ENCODE results near the gene MFSD12. TPM values are rescaled to one million over a fixed set of nuclear protein-coding genes. Genes with fewer than 3 reads are reported as not detected.

The MFSD12 gene
- total RNA-seq (2022; extraction: Qiagen RNA extraction) = 102 to 148 TPM (median 139 TPM) in 5 replicates

GRCh38 chr19:3557461-3558248 is at the start of gene MFSD12:
TSS of gene MFSD12 (minus strand) at chr19:3557586. CDS start at chr19:3557403, 183 bp downstream.

GRCh38 chr19:3606690-3607289 is 49.4 kb upstream of the MFSD12 start, which contains the start of gene TBXA2R:
TSS of gene TBXA2R (minus strand) at chr19:3606875. CDS start at chr19:3600634, 6,241 bp downstream.

GRCh38 chr19:3585301-3586126 is 28.1 kb upstream of the MFSD12 start, which contains the start of gene GIPC3:
TSS of gene GIPC3 (plus strand) at chr19:3585478. CDS start at chr19:3585598, 120 bp downstream.

GRCh38 chr19:3572855-3573161 is 15.4 kb upstream of the MFSD12 start, which contains the start of gene HMG20B:
TSS of gene HMG20B (plus strand) at chr19:3572944. CDS start at chr19:3573310, 366 bp downstream.

GRCh38 chr19:3538965-3539755 is 18.2 kb downstream of the MFSD12 start, which contains the start of gene TEKTIP1:
TSS of gene TEKTIP1 (plus strand) at chr19:3539174. CDS start at chr19:3539178, 4 bp downstream.

GRCh38 chr19:3505598-3506383 is 51.6 kb downstream of the MFSD12 start, which contains the start of gene FZR1:
TSS of gene FZR1 (plus strand) at chr19:3506311. CDS start at chr19:3522990, 16,679 bp downstream.

GRCh38 chr19:3500429-3501101 is 56.8 kb downstream of the MFSD12 start, which contains the start of gene DOHH:
TSS of gene DOHH (minus strand) at chr19:3500674. CDS start at chr19:3496814, 3,860 bp downstream.

Other genes starting within 250 kb of the MFSD12 start
- 30.3 to 71.0 TPM (median 68.9 TPM) in 5 replicates for gene NFIC, start 191.0 kb downstream of the MFSD12 start, total RNA-seq (2022; extraction: Qiagen RNA extraction)
- gene SMIM24, start 77.1 kb downstream of the MFSD12 start, total RNA-seq (2022; extraction: Qiagen RNA extraction) = 0.32 to 1.3 TPM (median 1.1 TPM) in 5 replicates
- not detected in 5 replicates for gene SMIM44, start 74.1 kb downstream of the MFSD12 start, total RNA-seq (2022; extraction: Qiagen RNA extraction)
- gene DOHH, start 56.9 kb downstream of the MFSD12 start, total RNA-seq (2022; extraction: Qiagen RNA extraction) = 12.1 to 17.6 TPM (median 15.8 TPM) in 5 replicates
- 21.5 to 37.2 TPM (median 34.3 TPM) in 5 replicates for gene FZR1, start 51.3 kb downstream of the MFSD12 start, total RNA-seq (2022; extraction: Qiagen RNA extraction)
- gene TEKTIP1, start 18.4 kb downstream of the MFSD12 start, total RNA-seq (2022; extraction: Qiagen RNA extraction) = not detected in 5 replicates
- 35.1 to 62.3 TPM (median 55.6 TPM) in 5 replicates for gene HMG20B, start 15.4 kb upstream of the MFSD12 start, total RNA-seq (2022; extraction: Qiagen RNA extraction)
- 0.25 to 0.41 TPM (median 0.27 TPM) in 5 replicates for gene GIPC3, start 27.9 kb upstream of the MFSD12 start, total RNA-seq (2022; extraction: Qiagen RNA extraction)
- 1.1 to 1.9 TPM (median 1.2 TPM) in 5 replicates for gene TBXA2R, start 49.3 kb upstream of the MFSD12 start, total RNA-seq (2022; extraction: Qiagen RNA extraction)
- gene CACTIN, start 69.2 kb upstream of the MFSD12 start, total RNA-seq (2022; extraction: Qiagen RNA extraction) = 11.5 to 20.5 TPM (median 18.6 TPM) in 5 replicates
- gene PIP5K1C, start 142.9 kb upstream of the MFSD12 start, total RNA-seq (2022; extraction: Qiagen RNA extraction) = 12.7 to 15.9 TPM (median 14.9 TPM) in 5 replicates
- gene TJP3, start 150.8 kb upstream of the MFSD12 start, total RNA-seq (2022; extraction: Qiagen RNA extraction) = 0.18 to 0.61 TPM (median 0.51 TPM) in 5 replicates
- 5.6 to 12.7 TPM (median 10.9 TPM) in 5 replicates for gene APBA3, start 204.1 kb upstream of the MFSD12 start, total RNA-seq (2022; extraction: Qiagen RNA extraction)
- 56.4 to 89.3 TPM (median 58.4 TPM) in 5 replicates for gene MRPL54, start 205.1 kb upstream of the MFSD12 start, total RNA-seq (2022; extraction: Qiagen RNA extraction)
- gene RAX2, start 214.6 kb upstream of the MFSD12 start, total RNA-seq (2022; extraction: Qiagen RNA extraction) = not detected in 5 replicates
- 0.68 to 1.7 TPM (median 1.2 TPM) in 5 replicates for gene MATK, start 228.8 kb upstream of the MFSD12 start, total RNA-seq (2022; extraction: Qiagen RNA extraction)

All from A549 treated with dexamethasone at 1 μM for 4 hours (cell line).